Stimulated activated CD8-positive, alpha-beta memory T cell treated with anti-CD3 and anti-CD28 coated beads, Interleukin-7, amount 100 ng/mL, for 24 hours (primary cell): Measurements from ENCODE around the gene PHKB.
"Not testable (repeated sequence)": the region's sequence is repeated elsewhere in the genome, so short reads cannot be mapped to it uniquely, and the experiment has no call there.

Source experiments
- DNase-seq: peaks from one replicate; pipeline ENCODE4 v3.0.0-alpha.2; 2020; ENCODE audit warnings: low read depth

Gene PHKB

GRCh38 chr16:47460711-47461597, at the start of gene PHKB, which contains the start of gene ITFG1:
PHKB (plus strand) TSS chr16:47461331; CDS start chr16:47461351, 20 bp downstream.
ITFG1 (minus strand) TSS chr16:47461063; CDS start chr16:47461045, 18 bp downstream.
- DNase-seq = peak; percentile 87

GRCh38 chr16:47413041-47413440, 48.1 kb upstream of the PHKB start:
- DNase-seq = no peak

GRCh38 chr16:47416869-47417268, 44.3 kb upstream of the PHKB start:
- DNase-seq = no peak

GRCh38 chr16:47424846-47425245, 36.3 kb upstream of the PHKB start:
- DNase-seq = no peak

GRCh38 chr16:47426806-47427205, 34.3 kb upstream of the PHKB start:
- DNase-seq = no peak

GRCh38 chr16:47431960-47432359, 29.2 kb upstream of the PHKB start:
- no peak for DNase-seq

GRCh38 chr16:47434274-47434673, 26.9 kb upstream of the PHKB start:
- not testable (repeated sequence) for DNase-seq

GRCh38 chr16:47440066-47440465, 21.1 kb upstream of the PHKB start:
- not testable (repeated sequence) for DNase-seq

GRCh38 chr16:47442884-47443283, 18.2 kb upstream of the PHKB start:
- DNase-seq = not testable (repeated sequence)

- no peak for DNase-seq
These were observed 14.7 kb upstream of the PHKB start for GRCh38 chr16:47446431-47446830.

GRCh38 chr16:47448830-47449575, 12.1 kb upstream of the PHKB start:
- no peak for DNase-seq

- DNase-seq = no peak
These were observed 11.3 kb upstream of the PHKB start for GRCh38 chr16:47449788-47450187.

- no peak for DNase-seq
These were observed 2.8 kb upstream of the PHKB start for GRCh38 chr16:47458331-47458730.

- DNase-seq = no peak
These were observed 1.5 kb upstream of the PHKB start for GRCh38 chr16:47459603-47460002.

GRCh38 chr16:47460359-47460710, 796 bp upstream of the PHKB start:
- no peak for DNase-seq

- DNase-seq = no peak
These were observed 601 bp downstream of the PHKB start for GRCh38 chr16:47461598-47462266.

GRCh38 chr16:47463771-47464624, 2.9 kb downstream of the PHKB start:
- no peak for DNase-seq

GRCh38 chr16:47465919-47466630, 4.9 kb downstream of the PHKB start:
- DNase-seq = no peak

- no peak for DNase-seq
These were observed 6.4 kb downstream of the PHKB start for GRCh38 chr16:47467501-47467900.

- not testable (repeated sequence) for DNase-seq
These were observed 7.0 kb downstream of the PHKB start for GRCh38 chr16:47468070-47468689.
